Tibial nerve (tissue), 4 donors: ENCODE data around the gene GRAMD1A.

ENCODE experiments used
- CTCF ChIP-seq, 5 experiments: fragments of 200-600 bp in 3 of 5; fragments of 450-650 bp in 2 of 5; sonication (generic) in 3 of 5; IDR thresholded peaks; one replicate each; pipeline ENCODE4 v1.5.1; 2016 to 2019; ENCODE audit warnings: antibody characterized with exemption in 5 of 5, mild to moderate bottlenecking in 3 of 5, moderate library complexity in 2 of 5
- EP300 ChIP-seq, 2 donors: sonication (generic); formaldehyde crosslinking; IDR thresholded peaks; one replicate each; pipeline ENCODE4 v1.6.1; 2017; ENCODE audit warnings: antibody characterized with exemption in 2 of 2, mild to moderate bottlenecking in 1 of 2
- POLR2A ChIP-seq, 2 donors: fragments of 450-650 bp; IDR thresholded peaks; one replicate each; pipeline ENCODE4 v1.6.1; 2017; ENCODE audit warnings: antibody characterized with exemption in 2 of 2, mild to moderate bottlenecking in 2 of 2, moderate library complexity in 2 of 2

- no peak for TF ChIP-seq CTCF (IDR thresholded peaks at IDR 0.05)
- no peak for TF ChIP-seq EP300 (IDR thresholded peaks at IDR 0.05)
- no peak for TF ChIP-seq POLR2A (IDR thresholded peaks at IDR 0.05)
Observed at GRCh38 chr19:35004517-35005255, 4.6 kb downstream of the GRAMD1A start.
